Astrocyte of the hippocampus (primary cell): ENCODE measurements around the gene DMBX1.

Experiments used
- DNase-seq: peaks from one replicate; pipeline ENCODE4 v3.0.0; 2011; ENCODE audit warnings: low read depth, low spot score

DMBX1 gene

GRCh38 chr1:46525253-46525983 is 35.8 kb downstream of the DMBX1 start:
- no peak for DNase-seq

- DNase-seq = no peak
These were observed 36.5 kb downstream of the DMBX1 start for GRCh38 chr1:46526013-46526690.

- no peak for DNase-seq
These were observed 37.2 kb downstream of the DMBX1 start for GRCh38 chr1:46526691-46527291.

- DNase-seq = peak; percentile 87
These were observed 38.0 kb downstream of the DMBX1 start for GRCh38 chr1:46527474-46528296.

GRCh38 chr1:46528297-46528955 is 38.8 kb downstream of the DMBX1 start:
- no peak for DNase-seq

- no peak for DNase-seq
These were observed 39.5 kb downstream of the DMBX1 start for GRCh38 chr1:46529031-46529630.

GRCh38 chr1:46530311-46530710 is 40.7 kb downstream of the DMBX1 start:
- no peak for DNase-seq

- no peak for DNase-seq
These were observed 41.3 kb downstream of the DMBX1 start for GRCh38 chr1:46530791-46531409.

GRCh38 chr1:46532095-46532494 is 42.5 kb downstream of the DMBX1 start:
- DNase-seq = no peak

GRCh38 chr1:46532498-46533178 is 43.0 kb downstream of the DMBX1 start:
- peak; percentile 87 for DNase-seq

GRCh38 chr1:46533179-46533864 is 43.7 kb downstream of the DMBX1 start:
- peak; percentile 76 for DNase-seq

- no peak for DNase-seq
These were observed 45.4 kb downstream of the DMBX1 start for GRCh38 chr1:46535063-46535462.

- no peak for DNase-seq
These were observed 46.9 kb downstream of the DMBX1 start for GRCh38 chr1:46536527-46536926.

GRCh38 chr1:46537651-46538050 is 48.0 kb downstream of the DMBX1 start:
- DNase-seq = no peak

GRCh38 chr1:46538147-46538546 is 48.5 kb downstream of the DMBX1 start:
- no peak for DNase-seq
